Amniotic stem cell (primary cell): Measurements from ENCODE around the gene OGFOD3.
"Not testable (repeated sequence)": the region's sequence is repeated elsewhere in the genome, so short reads cannot be mapped to it uniquely, and the experiment has no call there.

Source experiments
- DNase-seq: peaks from one replicate; lab custom pipeline; 2025; lab: John Stamatoyannopoulos, UW

Gene OGFOD3

GRCh38 chr17:82433560-82434215, 15.3 kb upstream of the OGFOD3 start:
- no peak for DNase-seq

GRCh38 chr17:82432017-82432416, 13.6 kb upstream of the OGFOD3 start:
- DNase-seq: no peak

- no peak for DNase-seq
Measured at GRCh38 chr17:82429824-82430223, 11.4 kb upstream of the OGFOD3 start.

GRCh38 chr17:82428546-82428945, 10.2 kb upstream of the OGFOD3 start:
- DNase-seq: no peak

GRCh38 chr17:82424863-82425159, 6.4 kb upstream of the OGFOD3 start:
- no peak for DNase-seq

GRCh38 chr17:82424001-82424862, 5.8 kb upstream of the OGFOD3 start:
- DNase-seq: no peak

GRCh38 chr17:82419540-82419939, 1.2 kb upstream of the OGFOD3 start:
- no peak for DNase-seq

- DNase-seq: no peak
Measured at GRCh38 chr17:82416771-82417170, 1.6 kb downstream of the OGFOD3 start.

- no peak for DNase-seq
Measured at GRCh38 chr17:82416264-82416663, 2.1 kb downstream of the OGFOD3 start.

GRCh38 chr17:82415786-82416185, 2.6 kb downstream of the OGFOD3 start:
- no peak for DNase-seq

GRCh38 chr17:82415336-82415735, 3.0 kb downstream of the OGFOD3 start:
- DNase-seq: no peak

- peak; percentile 43 for DNase-seq
Measured at GRCh38 chr17:82414548-82415281, 3.7 kb downstream of the OGFOD3 start.

GRCh38 chr17:82412535-82413520, 5.6 kb downstream of the OGFOD3 start:
- no peak for DNase-seq

- not testable (repeated sequence) for DNase-seq
Measured at GRCh38 chr17:82412081-82412480, 6.3 kb downstream of the OGFOD3 start.

- no peak for DNase-seq
Measured at GRCh38 chr17:82411396-82412053, 6.9 kb downstream of the OGFOD3 start.

GRCh38 chr17:82410014-82410716, 8.2 kb downstream of the OGFOD3 start:
- no peak for DNase-seq

GRCh38 chr17:82408938-82409318, 9.5 kb downstream of the OGFOD3 start:
- no peak for DNase-seq

- no peak for DNase-seq
Measured at GRCh38 chr17:82408288-82408937, 10.0 kb downstream of the OGFOD3 start.

GRCh38 chr17:82407255-82407654, 11.1 kb downstream of the OGFOD3 start:
- no peak for DNase-seq

GRCh38 chr17:82406131-82406671, 12.2 kb downstream of the OGFOD3 start:
- no peak for DNase-seq
